GM19238 (cell line): ENCODE results near the gene TMEM259.
A peak's percentile ranks its signal among the peaks of the same experiment; 100 is the strongest.

Experiments used
- DNase-seq: peaks from one replicate; pipeline ENCODE4 v3.0.0; 2011; ENCODE audit warnings: low spot score; ENCODE audit not compliant: insufficient read length

The TMEM259 gene

DNA sequence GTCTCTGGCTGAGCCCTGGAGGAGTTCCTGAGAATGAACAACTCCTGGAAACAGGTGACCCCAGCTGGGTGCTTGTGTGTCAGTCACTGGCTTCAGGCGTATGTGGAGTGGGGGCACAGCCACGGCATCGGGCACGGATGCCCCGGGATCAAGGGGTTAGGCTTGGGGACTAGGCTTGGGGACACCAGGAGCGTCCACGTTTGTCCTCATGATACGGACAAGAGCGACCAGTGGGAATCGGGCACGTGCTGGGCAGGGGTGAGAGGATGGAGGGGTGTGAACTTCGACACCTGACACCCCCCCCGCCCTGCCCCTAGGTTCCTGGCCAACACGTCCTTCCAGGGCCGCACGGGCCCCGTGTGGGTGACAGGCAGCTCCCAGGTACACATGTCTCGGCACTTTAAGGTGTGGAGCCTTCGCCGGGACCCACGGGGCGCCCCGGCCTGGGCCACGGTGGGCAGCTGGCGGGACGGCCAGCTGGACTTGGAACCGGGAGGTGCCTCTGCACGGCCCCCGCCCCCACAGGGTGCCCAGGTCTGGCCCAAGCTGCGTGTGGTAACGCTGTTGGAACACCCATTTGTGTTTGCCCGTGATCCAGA, 16.6 kb downstream of the TMEM259 start:
- no peak for DNase-seq

- DNase-seq: no peak
Observed at GRCh38 chr19:1003283-1003682, 17.6 kb downstream of the TMEM259 start.

GRCh38 chr19:1002600-1002999, 18.3 kb downstream of the TMEM259 start:
- DNase-seq: no peak

GRCh38 chr19:1001538-1002166, 19.3 kb downstream of the TMEM259 start:
- DNase-seq: peak; percentile 85

- no peak for DNase-seq
Observed at GRCh38 chr19:1000591-1001537, 20.1 kb downstream of the TMEM259 start.

DNA sequence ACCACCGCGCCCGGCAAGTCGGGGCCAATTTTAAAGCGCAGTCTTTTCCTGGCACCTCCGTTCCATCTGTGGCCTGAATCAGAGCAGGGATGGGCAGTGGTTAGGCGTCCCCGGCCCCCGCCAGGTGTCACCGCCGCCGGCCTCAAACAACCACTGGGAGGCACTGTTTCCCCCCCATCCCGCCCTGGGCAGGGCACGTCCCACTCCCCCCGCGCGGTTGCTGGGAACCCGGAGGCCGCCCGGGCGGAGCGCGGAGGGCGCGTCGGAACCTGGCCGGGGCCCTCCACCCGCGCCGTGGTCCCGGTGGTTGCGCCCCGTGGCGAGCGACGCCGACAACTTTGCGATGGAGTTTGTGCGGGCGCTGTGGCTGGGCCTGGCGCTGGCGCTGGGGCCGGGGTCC, 20.8 kb downstream of the TMEM259 start, which contains the start of gene GRIN3B:
TSS of gene GRIN3B (plus strand) at position 325 of the 400 bp plus-strand sequence. CDS start at position 344, 19 bp downstream.
- DNase-seq: peak; percentile 84

DNA sequence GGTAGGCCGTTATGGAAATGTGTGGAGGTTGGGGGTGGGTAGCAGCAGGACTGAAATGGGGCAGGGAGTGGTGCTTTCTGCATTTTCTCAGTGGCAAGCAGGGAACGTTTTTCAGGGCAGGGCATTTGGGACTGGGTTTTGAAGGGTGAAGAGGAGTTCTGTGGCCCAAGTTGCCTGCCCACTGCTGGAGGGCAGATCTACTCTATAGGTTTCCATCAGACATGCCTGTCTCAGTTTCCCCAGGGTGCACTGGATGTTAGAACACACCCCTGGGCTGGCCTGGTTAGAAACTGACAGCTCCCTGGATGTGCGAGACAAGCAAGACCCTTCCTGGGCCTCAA, 21.6 kb downstream of the TMEM259 start:
- no peak for DNase-seq

- no peak for DNase-seq
Observed at GRCh38 chr19:998064-998463, 22.9 kb downstream of the TMEM259 start.

DNA sequence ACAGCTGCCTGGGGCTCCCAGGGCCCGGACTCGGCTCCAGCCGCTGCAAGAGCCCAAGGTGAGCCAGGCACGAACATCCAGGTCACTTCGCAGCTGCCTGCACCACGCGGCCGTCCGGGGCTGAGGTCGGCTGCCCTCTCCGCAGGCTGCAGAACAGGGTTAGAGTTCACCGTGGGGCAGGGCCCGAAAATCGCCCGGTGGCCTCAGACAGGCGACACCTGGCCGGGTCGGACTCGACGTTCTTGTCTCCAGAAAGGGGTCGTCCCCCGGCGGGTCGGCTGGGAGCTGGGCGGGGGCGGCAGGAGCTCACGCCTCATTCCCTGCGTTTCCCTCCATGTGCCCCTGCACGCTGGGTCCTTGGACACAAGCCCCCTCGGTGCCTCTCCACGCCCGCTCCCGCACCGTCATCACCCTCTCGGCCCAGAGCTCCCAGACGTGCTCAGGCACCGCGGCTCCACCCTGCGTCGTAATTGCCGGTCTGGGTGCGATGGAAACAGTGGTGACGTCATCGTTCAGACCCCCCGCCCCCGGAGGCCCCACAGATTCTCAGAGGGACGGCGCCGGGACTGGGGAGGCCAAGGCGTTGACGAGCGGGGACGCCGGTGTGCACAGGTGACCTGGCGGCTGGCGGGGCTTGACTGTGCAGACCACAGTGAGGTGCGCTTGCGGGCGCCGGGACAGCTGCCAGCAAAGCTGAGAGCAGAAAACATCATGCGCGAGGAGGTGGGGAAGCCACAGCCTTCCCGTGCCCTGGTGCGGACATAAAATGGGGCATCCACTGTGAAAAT, 24.7 kb downstream of the TMEM259 start:
- DNase-seq: peak; percentile 62

DNA sequence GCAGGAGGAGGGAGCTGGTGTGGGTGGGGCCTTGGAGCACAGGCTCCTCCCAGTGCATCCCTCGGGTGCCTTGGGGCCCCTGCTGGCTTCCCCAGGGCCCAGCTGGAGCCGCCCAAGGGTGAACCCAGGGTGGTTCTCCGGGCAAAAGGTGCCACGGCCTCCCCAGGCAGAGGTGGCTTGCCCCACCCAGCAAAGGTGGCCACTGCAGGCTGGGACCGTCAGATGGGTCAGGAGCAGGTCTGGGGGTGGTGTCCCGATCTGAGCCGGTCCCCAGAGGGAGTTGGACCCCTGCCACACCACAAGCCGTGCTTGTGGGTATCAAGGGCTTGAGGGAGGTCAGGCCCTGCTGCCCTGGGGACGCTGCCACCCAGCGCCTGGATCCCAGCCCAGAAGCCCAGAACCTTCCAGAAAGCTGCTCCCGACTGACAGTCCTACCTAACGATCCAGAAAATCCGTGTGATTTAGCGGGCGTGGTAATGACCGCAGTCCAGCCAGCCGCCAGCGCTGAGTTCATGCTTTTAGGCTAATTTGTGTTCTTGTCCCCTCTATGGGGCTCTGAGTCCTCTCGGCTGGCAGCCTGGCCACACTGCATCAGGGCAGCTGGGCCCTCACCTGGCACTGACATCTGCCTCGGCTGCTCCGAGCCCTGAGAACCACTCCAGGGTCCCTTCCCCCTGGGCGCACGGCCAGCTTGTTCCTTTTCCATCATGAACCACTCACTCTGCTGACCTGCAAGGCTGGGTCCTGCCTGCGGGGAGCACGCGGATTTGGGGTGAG, 25.7 kb downstream of the TMEM259 start:
- DNase-seq: no peak

DNA sequence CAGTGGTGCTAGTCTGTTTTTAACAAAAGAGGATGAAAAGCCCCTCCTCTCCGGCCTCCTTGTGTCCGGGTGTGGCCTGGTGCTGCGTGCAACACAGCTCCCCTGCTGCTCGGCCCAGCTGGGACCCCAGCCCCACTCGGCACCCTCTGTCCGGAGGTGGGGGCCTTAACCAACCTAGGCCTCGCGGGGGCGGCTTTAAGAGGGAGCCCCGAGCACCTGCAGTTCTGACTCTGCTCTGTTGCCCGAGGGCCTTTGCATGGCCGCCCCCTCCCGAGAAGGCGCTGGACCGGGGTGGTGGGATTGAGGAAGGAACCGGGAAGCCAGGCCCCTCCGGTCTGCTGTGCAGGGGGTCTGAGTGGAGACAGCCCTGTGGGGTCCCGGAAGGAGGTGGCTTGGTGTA, 26.4 kb downstream of the TMEM259 start:
- DNase-seq: no peak

DNA sequence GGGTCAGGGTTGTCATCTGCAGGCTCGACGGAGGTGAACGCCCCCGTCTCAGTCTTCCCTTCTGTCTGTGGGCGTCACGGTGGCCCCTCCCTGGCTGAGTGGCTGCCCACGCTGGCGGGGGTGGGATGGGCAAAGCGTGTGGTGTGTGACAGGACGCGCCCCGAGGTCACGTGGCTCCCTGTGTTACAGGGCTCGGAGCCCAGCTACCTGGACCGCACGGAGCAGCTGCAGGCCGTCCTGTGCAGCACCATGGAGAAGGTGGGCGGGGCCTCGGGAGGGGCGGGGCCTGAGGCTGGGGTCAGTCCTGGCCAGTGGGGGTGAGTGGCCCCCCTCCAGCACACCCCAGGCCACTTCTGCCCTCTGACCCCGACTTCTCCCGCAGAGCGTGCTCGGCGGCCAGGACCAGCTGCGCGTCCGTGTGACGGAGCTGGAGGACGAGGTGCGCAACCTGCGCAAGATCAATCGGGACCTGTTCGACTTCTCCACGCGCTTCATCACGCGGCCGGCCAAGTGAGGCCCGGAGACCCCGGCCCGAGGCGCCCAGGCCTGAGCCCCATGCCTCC, 27.0 kb downstream of the TMEM259 start:
- DNase-seq: no peak

GRCh38 chr19:993361-993830, 27.5 kb downstream of the TMEM259 start:
- DNase-seq: no peak

DNA sequence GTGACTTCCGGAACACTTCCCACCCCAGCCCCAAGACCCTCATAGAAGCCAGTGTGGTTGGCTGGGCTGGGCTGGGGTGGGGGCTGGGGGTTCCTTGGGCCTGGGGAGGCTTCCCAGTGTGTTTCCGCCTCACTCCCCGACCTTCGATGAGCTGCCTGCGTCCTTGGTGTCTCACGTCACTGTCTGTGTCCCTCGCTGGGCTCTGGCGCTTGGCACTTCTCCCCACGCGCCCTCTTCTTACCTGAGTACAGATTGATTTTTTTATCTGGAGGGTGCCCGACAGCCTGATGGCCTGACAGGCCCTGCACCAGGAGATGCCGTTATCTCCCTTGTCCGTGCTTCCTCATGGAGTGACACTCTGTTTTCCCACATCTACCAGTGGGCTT, 28.3 kb downstream of the TMEM259 start:
- no peak for DNase-seq

DNA sequence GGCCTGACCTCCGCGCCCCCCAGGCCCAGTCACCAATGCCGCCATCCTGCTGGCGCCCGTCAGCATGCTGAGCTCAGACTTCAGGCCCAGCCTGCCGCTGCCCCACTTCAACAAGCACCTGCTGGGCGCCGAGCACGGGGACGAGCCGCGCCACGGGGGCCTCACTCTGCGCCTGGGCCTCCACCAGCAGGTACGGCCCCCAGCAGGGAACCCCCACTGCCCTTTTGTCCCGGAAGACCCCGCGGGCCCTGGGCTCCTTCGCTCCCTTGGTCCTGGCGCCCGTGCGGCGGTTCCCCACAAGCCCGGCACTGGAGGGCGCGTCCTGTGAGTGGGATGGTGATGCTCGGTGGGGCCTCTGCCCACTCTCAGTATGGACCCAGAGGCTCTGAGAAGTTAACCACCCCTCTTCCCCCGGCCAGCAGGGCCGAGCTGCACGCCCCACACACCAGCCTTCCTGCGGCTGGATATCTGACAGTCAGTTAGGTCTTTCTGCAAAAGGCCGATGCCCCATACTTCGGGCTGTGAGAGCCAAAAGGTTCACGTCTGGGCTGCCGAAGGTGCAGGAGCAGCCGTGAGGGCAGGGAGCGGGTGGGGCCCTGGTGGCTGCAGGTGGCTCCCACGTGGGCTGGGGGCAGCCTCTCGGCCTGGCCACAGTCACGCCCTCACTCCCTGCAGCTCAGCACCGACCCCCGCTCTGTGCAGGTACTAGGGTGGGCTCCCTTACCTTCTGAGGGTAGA, 28.8 kb downstream of the TMEM259 start:
- DNase-seq: no peak

DNA sequence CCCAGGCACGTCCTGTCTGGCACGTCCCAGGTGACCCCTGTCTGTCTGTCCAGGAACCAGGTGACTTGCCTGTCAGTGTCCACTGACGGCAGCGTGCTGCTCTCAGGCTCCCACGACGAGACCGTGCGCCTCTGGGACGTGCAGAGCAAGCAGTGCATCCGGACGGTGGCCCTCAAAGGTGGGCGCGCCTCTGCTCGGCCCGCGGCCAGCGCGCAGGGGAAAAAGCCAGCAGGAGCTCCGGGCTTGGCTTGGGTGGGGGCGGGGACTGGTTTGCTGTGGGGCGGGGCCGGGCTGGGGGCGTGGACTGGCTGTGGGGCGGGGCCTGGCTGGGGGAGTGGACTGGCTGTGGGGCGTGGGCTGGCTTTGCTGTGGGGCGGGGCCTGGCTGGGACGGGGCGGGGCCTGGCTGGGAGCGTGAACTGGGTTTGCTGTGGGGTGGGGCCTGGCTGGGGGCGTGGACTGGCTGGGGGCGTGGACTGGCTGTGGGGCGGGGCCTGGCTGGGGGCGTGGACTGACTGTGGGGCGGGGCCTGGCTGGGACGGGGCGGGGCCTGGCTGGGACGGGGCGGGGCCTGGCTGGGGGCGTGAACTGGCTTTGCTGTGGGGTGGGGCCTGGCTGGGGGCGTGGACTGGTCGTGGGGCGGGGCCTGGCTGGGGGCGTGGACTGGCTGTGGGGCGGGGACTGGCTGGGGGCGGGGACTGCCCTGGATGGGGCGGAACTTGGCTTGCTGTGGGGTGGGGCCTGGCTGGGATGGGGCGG, 29.6 kb downstream of the TMEM259 start:
- DNase-seq: no peak

GRCh38 chr19:990746-991145, 30.2 kb downstream of the TMEM259 start:
- no peak for DNase-seq

GRCh38 chr19:990119-990571, 30.8 kb downstream of the TMEM259 start:
- DNase-seq: no peak
